NCI-H146 (cell line): ENCODE measurements around the gene THOP1.

ENCODE experiments used
- DNase-seq: peaks from one replicate; lab custom pipeline; 2025; lab: John Stamatoyannopoulos, UW

THOP1 gene

DNA sequence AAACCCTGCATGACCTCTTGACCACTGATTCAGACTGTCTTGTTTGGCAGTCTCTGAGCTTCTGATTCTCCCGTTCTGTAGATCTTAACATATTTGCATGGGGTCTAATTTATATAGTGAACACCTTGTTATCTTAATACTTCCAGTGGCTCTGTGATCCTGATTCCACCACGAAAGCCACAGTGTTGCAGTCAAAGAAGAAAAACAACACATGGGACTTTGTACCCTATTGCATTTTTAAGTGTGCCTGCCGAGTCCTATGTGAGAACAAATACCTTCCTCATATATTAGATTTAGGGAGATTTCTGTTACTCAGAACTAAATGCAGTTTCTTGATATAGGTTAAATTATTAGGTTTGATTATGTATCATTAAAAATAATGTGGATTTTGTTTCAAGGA, 69.5 kb downstream of the THOP1 start:
- DNase-seq, result no peak

DNA sequence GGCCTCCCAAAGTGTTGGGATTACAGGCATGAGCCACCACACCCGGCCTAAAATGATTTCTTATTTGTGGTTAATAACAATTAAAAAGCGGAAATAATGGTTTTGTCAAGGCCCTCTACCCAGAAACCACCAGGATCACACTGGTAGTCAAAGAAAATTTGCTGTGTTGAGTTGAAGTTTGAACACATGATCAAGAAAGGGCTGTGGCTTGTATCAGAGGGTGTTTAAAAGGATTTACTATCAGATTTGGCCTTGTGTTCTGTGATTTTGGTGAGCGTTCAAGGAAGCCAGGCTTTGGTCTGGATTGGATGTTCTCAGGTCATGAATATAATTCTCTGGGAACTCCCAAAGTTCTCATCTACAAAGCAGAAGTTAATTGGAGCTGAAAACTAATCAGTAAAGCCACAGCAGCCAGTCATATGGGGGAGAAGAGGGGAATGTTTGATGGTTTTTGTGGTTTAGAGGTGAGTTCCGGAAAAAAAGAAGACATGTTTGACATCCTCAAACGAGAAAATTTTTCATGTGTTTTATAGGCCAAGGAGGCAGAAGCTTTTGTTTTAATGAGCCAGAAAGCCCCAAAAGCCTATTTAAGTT, 71.3 kb downstream of the THOP1 start:
- no peak for DNase-seq

- no peak for DNase-seq
Measured at GRCh38 chr19:2858864-2859263, 73.6 kb downstream of the THOP1 start.

DNA sequence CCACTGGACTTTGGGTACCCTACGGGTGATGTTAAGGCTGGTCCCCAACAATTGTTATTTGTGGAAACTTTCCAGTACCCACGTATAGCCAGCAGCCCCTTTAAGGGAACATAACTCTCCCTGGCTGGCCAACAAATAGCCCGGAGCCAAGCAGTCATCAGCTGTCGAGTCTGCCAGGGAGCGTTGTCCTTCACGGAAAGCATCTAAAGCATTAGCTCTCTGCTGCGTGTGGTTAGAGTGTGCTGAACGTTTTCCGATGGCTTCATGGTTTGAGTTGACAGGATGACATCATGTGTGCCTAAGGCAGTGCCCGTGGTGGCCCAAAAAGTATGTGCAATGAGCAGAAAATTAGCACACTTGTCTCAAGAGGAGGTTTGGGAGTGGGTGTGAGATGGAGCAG, 78.5 kb downstream of the THOP1 start:
- no peak for DNase-seq
